ENCODE measurements around the gene ARHGAP29.

- TF ChIP-seq, protein P1, sequence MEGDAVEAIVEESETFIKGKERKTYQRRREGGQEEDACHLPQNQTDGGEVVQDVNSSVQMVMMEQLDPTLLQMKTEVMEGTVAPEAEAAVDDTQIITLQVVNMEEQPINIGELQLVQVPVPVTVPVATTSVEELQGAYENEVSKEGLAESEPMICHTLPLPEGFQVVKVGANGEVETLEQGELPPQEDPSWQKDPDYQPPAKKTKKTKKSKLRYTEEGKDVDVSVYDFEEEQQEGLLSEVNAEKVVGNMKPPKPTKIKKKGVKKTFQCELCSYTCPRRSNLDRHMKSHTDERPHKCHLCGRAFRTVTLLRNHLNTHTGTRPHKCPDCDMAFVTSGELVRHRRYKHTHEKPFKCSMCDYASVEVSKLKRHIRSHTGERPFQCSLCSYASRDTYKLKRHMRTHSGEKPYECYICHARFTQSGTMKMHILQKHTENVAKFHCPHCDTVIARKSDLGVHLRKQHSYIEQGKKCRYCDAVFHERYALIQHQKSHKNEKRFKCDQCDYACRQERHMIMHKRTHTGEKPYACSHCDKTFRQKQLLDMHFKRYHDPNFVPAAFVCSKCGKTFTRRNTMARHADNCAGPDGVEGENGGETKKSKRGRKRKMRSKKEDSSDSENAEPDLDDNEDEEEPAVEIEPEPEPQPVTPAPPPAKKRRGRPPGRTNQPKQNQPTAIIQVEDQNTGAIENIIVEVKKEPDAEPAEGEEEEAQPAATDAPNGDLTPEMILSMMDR (conservative IDR thresholded peaks at IDR 0.05; ENCODE audit: low read length), result no peak
- TF ChIP-seq EZH2phosphoT487 (IDR thresholded peaks at IDR 0.05; ENCODE audit: borderline replicate concordance), result no peak
These were observed 71.5 kb downstream of the ARHGAP29 start for GRCh38 chr1:94165843-94166242.

Data from Loucy (cell line).